ENCODE data around the gene RAPGEF1.
A peak's percentile ranks its signal among the peaks of the same experiment; 100 is the strongest.

Gene RAPGEF1

GRCh38 chr9:131613921-131614320, 126.0 kb downstream of the RAPGEF1 start:
- H3K27ac ChIP-seq = no peak overlapping the region
- no peaks in the 10 kb centered on the region for H3K36me3 ChIP-seq (ENCODE audit: insufficient read depth, low read length)
- no peak overlapping the region for H3K9ac ChIP-seq (ENCODE audit: insufficient read length)
- DNase-seq (ENCODE audit: low read depth, low spot score) = no peak
- TF ChIP-seq EZH2 (IDR thresholded peaks at IDR 0.05) (no peak), FOXP2 (optimal IDR thresholded peaks at IDR 0.05; ENCODE audit: control extremely low read depth, extremely low read length, insufficient read depth) (no peak), POLR2AphosphoS5 (IDR thresholded peaks at IDR 0.05; ENCODE audit: borderline replicate concordance, low read depth, low read length) (no peak)
- no peaks in the 10 kb centered on the region for H3K9me3 ChIP-seq (ENCODE audit: low read depth, low read length)
- H3K4me3 ChIP-seq = no peak overlapping the region

- TF ChIP-seq EZH2 (IDR thresholded peaks at IDR 0.05) (no peak), POLR2AphosphoS5 (IDR thresholded peaks at IDR 0.05; ENCODE audit: borderline replicate concordance, low read depth, low read length) (no peak), FOXP2 (optimal IDR thresholded peaks at IDR 0.05; ENCODE audit: control extremely low read depth, extremely low read length, insufficient read depth) (no peak)
- H3K4me3 ChIP-seq = no peak overlapping the region
Observed at GRCh38 chr9:131612851-131613250, 127.0 kb downstream of the RAPGEF1 start.

GRCh38 chr9:131611586-131612315, 128.1 kb downstream of the RAPGEF1 start:
- TF ChIP-seq POLR2AphosphoS5 (IDR thresholded peaks at IDR 0.05; ENCODE audit: borderline replicate concordance, low read depth, low read length) (no peak), EZH2 (IDR thresholded peaks at IDR 0.05) (no peak), FOXP2 (optimal IDR thresholded peaks at IDR 0.05; ENCODE audit: control extremely low read depth, extremely low read length, insufficient read depth) (no peak)
- Histone ChIP-seq H3K9me3 (ENCODE audit: low read depth, low read length) (no peaks in the 10 kb centered on the region), H3K9ac (ENCODE audit: insufficient read length) (no peak overlapping the region), H3K4me3 (no peak overlapping the region), H3K27ac (no peak overlapping the region), H3K36me3 (ENCODE audit: insufficient read depth, low read length) (no peaks in the 10 kb centered on the region)
- no peak for DNase-seq (ENCODE audit: low read depth, low spot score)

More at GRCh38 chr9:131612851-131613250, 127.0 kb downstream of the RAPGEF1 start:
- Histone ChIP-seq H3K36me3 (ENCODE audit: insufficient read depth, low read length) (no peaks in the 10 kb centered on the region), H3K27ac (no peak overlapping the region), H3K9ac (ENCODE audit: insufficient read length) (no peak overlapping the region), H3K9me3 (ENCODE audit: low read depth, low read length) (no peaks in the 10 kb centered on the region)
- DNase-seq (ENCODE audit: low read depth, low spot score) = no peak

- no peak overlapping the region for H3K4me3 ChIP-seq
- no peaks in the 10 kb centered on the region for H3K36me3 ChIP-seq (ENCODE audit: insufficient read depth, low read length)
- no peak for TF ChIP-seq FOXP2 (optimal IDR thresholded peaks at IDR 0.05; ENCODE audit: control extremely low read depth, extremely low read length, insufficient read depth)
- TF ChIP-seq POLR2AphosphoS5 (IDR thresholded peaks at IDR 0.05; ENCODE audit: borderline replicate concordance, low read depth, low read length) = no peak
- no peak for TF ChIP-seq EZH2 (IDR thresholded peaks at IDR 0.05)
- H3K27ac ChIP-seq = no peak overlapping the region
- DNase-seq (ENCODE audit: low read depth, low spot score) = no peak
- H3K9me3 ChIP-seq (ENCODE audit: low read depth, low read length) = no peaks in the 10 kb centered on the region
- H3K9ac ChIP-seq (ENCODE audit: insufficient read length) = no peak overlapping the region
Observed at GRCh38 chr9:131610231-131610761, 129.6 kb downstream of the RAPGEF1 start.

GRCh38 chr9:131609099-131609830, 130.6 kb downstream of the RAPGEF1 start:
- H3K9ac ChIP-seq (ENCODE audit: insufficient read length) = no peak overlapping the region
- DNase-seq (ENCODE audit: low read depth, low spot score) = no peak
- H3K4me3 ChIP-seq = 0 out of 2 replicates have a peak overlapping the region, but pooled peaks have one; percentile 43
- H3K27ac ChIP-seq = peak overlapping the region; percentile 57; the same call in 1 of the 2 replicates
- H3K36me3 ChIP-seq (ENCODE audit: insufficient read depth, low read length) = no peaks in the 10 kb centered on the region
- TF ChIP-seq POLR2AphosphoS5 (IDR thresholded peaks at IDR 0.05; ENCODE audit: borderline replicate concordance, low read depth, low read length) (no peak), EZH2 (IDR thresholded peaks at IDR 0.05) (no peak), FOXP2 (optimal IDR thresholded peaks at IDR 0.05; ENCODE audit: control extremely low read depth, extremely low read length, insufficient read depth) (no peak)
- no peaks in the 10 kb centered on the region for H3K9me3 ChIP-seq (ENCODE audit: low read depth, low read length)

GRCh38 chr9:131608493-131609037, 131.3 kb downstream of the RAPGEF1 start:
- 0 out of 2 replicates have a peak overlapping the region, but pooled peaks have one; percentile 43 for H3K4me3 ChIP-seq
- no peak for DNase-seq (ENCODE audit: low read depth, low spot score)
- H3K9me3 ChIP-seq (ENCODE audit: low read depth, low read length) = no peaks in the 10 kb centered on the region
- H3K9ac ChIP-seq (ENCODE audit: insufficient read length) = no peak overlapping the region
- H3K27ac ChIP-seq = peak overlapping the region; percentile 57; the same call in 1 of the 2 replicates
- no peaks in the 10 kb centered on the region for H3K36me3 ChIP-seq (ENCODE audit: insufficient read depth, low read length)
- TF ChIP-seq FOXP2 (optimal IDR thresholded peaks at IDR 0.05; ENCODE audit: control extremely low read depth, extremely low read length, insufficient read depth) (no peak), EZH2 (IDR thresholded peaks at IDR 0.05) (no peak), POLR2AphosphoS5 (IDR thresholded peaks at IDR 0.05; ENCODE audit: borderline replicate concordance, low read depth, low read length) (no peak)

GRCh38 chr9:131607591-131607990, 132.3 kb downstream of the RAPGEF1 start:
- no peaks in the 10 kb centered on the region for H3K9me3 ChIP-seq (ENCODE audit: low read depth, low read length)
- TF ChIP-seq FOXP2 (optimal IDR thresholded peaks at IDR 0.05; ENCODE audit: control extremely low read depth, extremely low read length, insufficient read depth) = no peak
- TF ChIP-seq EZH2 (IDR thresholded peaks at IDR 0.05) = no peak
- no peak for TF ChIP-seq POLR2AphosphoS5 (IDR thresholded peaks at IDR 0.05; ENCODE audit: borderline replicate concordance, low read depth, low read length)
- no peak for DNase-seq (ENCODE audit: low read depth, low spot score)
- no peak overlapping the region for H3K9ac ChIP-seq (ENCODE audit: insufficient read length)
- H3K36me3 ChIP-seq (ENCODE audit: insufficient read depth, low read length) = no peaks in the 10 kb centered on the region
- no peak overlapping the region for H3K27ac ChIP-seq
- H3K4me3 ChIP-seq = no peak overlapping the region

All from SK-N-MC (cell line).